GM12878 (cell line): ENCODE data around the gene CCDC47. TPM values are rescaled to one million over a fixed set of nuclear protein-coding genes. Genes with fewer than 3 reads are reported as not detected.
A peak's percentile ranks its signal among the peaks of the same experiment; 100 is the strongest.

Source experiments
- ATF2 ChIP-seq: IDR thresholded peaks from 2 replicates; pipeline ENCODE4 v1.6.1; 2012; ENCODE audit warnings: low read length, inconsistent platforms
- BHLHE40 ChIP-seq, 2 experiments: fragments of 450-650 bp in 1 of 2; IDR thresholded peaks; 2 replicates each; pipeline ENCODE4 v1.6.1; 2011 to 2017; ENCODE audit warnings: low read depth in 2 of 2, borderline replicate concordance in 1 of 2, improper control_type of control experiment in 1 of 2, low read length in 1 of 2, mild to moderate bottlenecking in 1 of 2
- CBFB ChIP-seq: IDR thresholded peaks from 2 replicates; pipeline ENCODE4 v1.6.1; 2016; ENCODE audit warnings: antibody characterized with exemption, low read depth
- IRF3 ChIP-seq: fragments of 450-650 bp; IDR thresholded peaks from 2 replicates; pipeline ENCODE4 v1.6.1; 2014; ENCODE audit warnings: mild to moderate bottlenecking
- KAT2A ChIP-seq: conservative IDR thresholded peaks from 2 replicates; pipeline ENCODE4 v1.6.1; 2011; ENCODE audit warnings: low read depth, low read length; ENCODE audit not compliant: control insufficient read depth
- POLR2AphosphoS5 ChIP-seq: IDR thresholded peaks from 2 replicates; pipeline ENCODE4 v1.6.1; 2011; ENCODE audit warnings: mild to moderate bottlenecking, low read length, inconsistent platforms
- SMAD5 ChIP-seq: IDR thresholded peaks from 2 replicates; pipeline ENCODE4 v1.6.1; 2016; ENCODE audit warnings: antibody characterized with exemption, low read depth
- SMARCA5 ChIP-seq: fragments of 450-650 bp; IDR thresholded peaks from 2 replicates; pipeline ENCODE4 v1.6.1; 2017; ENCODE audit warnings: mild to moderate bottlenecking
- SP1 ChIP-seq: IDR thresholded peaks from one replicate; pipeline ENCODE4 v1.6.1; 2011; ENCODE audit warnings: low read depth, low read length
- SPI1 ChIP-seq: IDR thresholded peaks from 2 replicates; pipeline ENCODE4 v1.6.1; 2011; ENCODE audit warnings: low read depth, mild to moderate bottlenecking, low read length, moderate library complexity, borderline replicate concordance; ENCODE audit not compliant: insufficient read depth
- ZBED1 ChIP-seq: IDR thresholded peaks from 2 replicates; pipeline ENCODE4 v1.6.1; 2016; ENCODE audit warnings: borderline replicate concordance
- polyA plus RNA-seq, 11 experiments: library from polyadenylated mRNA; depleted of rRNA in 4 of 11; unstranded in 6 of 11; stranded (reverse) in 5 of 11; fragments of >200 nt; fragmentation: Nextera tagmentation in 4 of 11; fragmentation: Illumina TruSeq in 1 of 11; extraction: Ambion mirVana in 4 of 11; extraction: Trizol in 1 of 11; gene quantifications; 1 replicate in 1 of 11; 2 replicates in 10 of 11; pipeline versions ENCODE4 v1.2.1 to v1.2.3, GENCODE V29; 2011 to 2016; ENCODE audit warnings: inconsistent platforms in 2 of 11, missing spikeins in 2 of 11, low read depth in 1 of 11
- total RNA-seq, 4 experiments: library from RNA; depleted of rRNA in 3 of 4; stranded (reverse); fragments of >200 nt in 3 of 4; fragmentation: Illumina TruSeq in 1 of 4; extraction: Trizol in 1 of 4; gene quantifications; 2 replicates each; pipeline versions ENCODE4 v1.2.1 to v1.2.3, GENCODE V29; 2013 to 2021
- TF ChIP-seq, protein P1 (sequence below): IDR thresholded peaks from 2 replicates; pipeline ENCODE4 v1.6.1; 2011; ENCODE audit warnings: mild to moderate bottlenecking, low read depth, low read length, moderate library complexity; ENCODE audit not compliant: insufficient replicate concordance
- TF ChIP-seq, protein P2 (sequence below): fragments of 450-650 bp; IDR thresholded peaks from 2 replicates; pipeline ENCODE4 v1.6.1; 2018; ENCODE audit warnings: borderline replicate concordance, mild to moderate bottlenecking; ENCODE audit not compliant: partially characterized antibody
- TF ChIP-seq, protein P3 (sequence below): fragments of 450-650 bp; IDR thresholded peaks from 2 replicates; pipeline ENCODE4 v1.6.1; 2017; ENCODE audit warnings: mild to moderate bottlenecking, moderate library complexity

Gene CCDC47
- total and polyA plus RNA-seq, 10 of the 15 experiments (the other 5 are each of a cell fraction or from before 2014, with no cell fraction given) = 13.6 to 81.4 (median 58.9) TPM

GRCh38 chr17:63773272-63774140, at the start of gene CCDC47 (continued):
- TF ChIP-seq, protein P1, sequence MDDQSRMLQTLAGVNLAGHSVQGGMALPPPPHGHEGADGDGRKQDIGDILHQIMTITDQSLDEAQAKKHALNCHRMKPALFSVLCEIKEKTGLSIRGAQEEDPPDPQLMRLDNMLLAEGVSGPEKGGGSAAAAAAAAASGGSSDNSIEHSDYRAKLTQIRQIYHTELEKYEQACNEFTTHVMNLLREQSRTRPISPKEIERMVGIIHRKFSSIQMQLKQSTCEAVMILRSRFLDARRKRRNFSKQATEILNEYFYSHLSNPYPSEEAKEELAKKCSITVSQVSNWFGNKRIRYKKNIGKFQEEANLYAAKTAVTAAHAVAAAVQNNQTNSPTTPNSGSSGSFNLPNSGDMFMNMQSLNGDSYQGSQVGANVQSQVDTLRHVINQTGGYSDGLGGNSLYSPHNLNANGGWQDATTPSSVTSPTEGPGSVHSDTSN = no peak
- TF ChIP-seq ATF2 (peak; percentile 87), BHLHE40 (IDR thresholded peaks at IDR 0.05; ENCODE audit: borderline replicate concordance in 1 of 2, low read depth in 2 of 2, low read length in 1 of 2) (peak; percentile 41 to 73; a peak in 3 of 4 replicates), SP1 (peak; percentile 43), IRF3 (no peak), ZBED1 (peak; percentile 63; the same call in 1 of the 2 replicates), SMARCA5 (peak; percentile 94), CBFB (peak; percentile 56), SMAD5 (peak; percentile 88), POLR2AphosphoS5 (peak; percentile 88), SPI1 (no peak), KAT2A (no peak)
- TF ChIP-seq, protein P2, sequence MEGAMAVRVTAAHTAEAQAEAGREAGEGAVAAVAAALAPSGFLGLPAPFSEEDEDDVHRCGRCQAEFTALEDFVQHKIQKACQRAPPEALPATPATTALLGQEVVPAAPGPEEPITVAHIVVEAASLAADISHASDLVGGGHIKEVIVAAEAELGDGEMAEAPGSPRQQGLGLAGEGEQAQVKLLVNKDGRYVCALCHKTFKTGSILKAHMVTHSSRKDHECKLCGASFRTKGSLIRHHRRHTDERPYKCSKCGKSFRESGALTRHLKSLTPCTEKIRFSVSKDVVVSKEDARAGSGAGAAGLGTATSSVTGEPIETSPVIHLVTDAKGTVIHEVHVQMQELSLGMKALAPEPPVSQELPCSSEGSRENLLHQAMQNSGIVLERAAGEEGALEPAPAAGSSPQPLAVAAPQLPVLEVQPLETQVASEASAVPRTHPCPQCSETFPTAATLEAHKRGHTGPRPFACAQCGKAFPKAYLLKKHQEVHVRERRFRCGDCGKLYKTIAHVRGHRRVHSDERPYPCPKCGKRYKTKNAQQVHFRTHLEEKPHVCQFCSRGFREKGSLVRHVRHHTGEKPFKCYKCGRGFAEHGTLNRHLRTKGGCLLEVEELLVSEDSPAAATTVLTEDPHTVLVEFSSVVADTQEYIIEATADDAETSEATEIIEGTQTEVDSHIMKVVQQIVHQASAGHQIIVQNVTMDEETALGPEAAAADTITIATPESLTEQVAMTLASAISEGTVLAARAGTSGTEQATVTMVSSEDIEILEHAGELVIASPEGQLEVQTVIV = no peak
- TF ChIP-seq, protein P3, sequence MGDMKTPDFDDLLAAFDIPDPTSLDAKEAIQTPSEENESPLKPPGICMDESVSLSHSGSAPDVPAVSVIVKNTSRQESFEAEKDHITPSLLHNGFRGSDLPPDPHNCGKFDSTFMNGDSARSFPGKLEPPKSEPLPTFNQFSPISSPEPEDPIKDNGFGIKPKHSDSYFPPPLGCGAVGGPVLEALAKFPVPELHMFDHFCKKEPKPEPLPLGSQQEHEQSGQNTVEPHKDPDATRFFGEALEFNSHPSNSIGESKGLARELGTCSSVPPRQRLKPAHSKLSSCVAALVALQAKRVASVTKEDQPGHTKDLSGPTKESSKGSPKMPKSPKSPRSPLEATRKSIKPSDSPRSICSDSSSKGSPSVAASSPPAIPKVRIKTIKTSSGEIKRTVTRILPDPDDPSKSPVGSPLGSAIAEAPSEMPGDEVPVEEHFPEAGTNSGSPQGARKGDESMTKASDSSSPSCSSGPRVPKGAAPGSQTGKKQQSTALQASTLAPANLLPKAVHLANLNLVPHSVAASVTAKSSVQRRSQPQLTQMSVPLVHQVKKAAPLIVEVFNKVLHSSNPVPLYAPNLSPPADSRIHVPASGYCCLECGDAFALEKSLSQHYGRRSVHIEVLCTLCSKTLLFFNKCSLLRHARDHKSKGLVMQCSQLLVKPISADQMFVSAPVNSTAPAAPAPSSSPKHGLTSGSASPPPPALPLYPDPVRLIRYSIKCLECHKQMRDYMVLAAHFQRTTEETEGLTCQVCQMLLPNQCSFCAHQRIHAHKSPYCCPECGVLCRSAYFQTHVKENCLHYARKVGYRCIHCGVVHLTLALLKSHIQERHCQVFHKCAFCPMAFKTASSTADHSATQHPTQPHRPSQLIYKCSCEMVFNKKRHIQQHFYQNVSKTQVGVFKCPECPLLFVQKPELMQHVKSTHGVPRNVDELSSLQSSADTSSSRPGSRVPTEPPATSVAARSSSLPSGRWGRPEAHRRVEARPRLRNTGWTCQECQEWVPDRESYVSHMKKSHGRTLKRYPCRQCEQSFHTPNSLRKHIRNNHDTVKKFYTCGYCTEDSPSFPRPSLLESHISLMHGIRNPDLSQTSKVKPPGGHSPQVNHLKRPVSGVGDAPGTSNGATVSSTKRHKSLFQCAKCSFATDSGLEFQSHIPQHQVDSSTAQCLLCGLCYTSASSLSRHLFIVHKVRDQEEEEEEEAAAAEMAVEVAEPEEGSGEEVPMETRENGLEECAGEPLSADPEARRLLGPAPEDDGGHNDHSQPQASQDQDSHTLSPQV = no peak
